HAP-1 (cell line): ENCODE results near the gene OSTF1.
A peak's percentile ranks its signal among the peaks of the same experiment; 100 is the strongest.

ENCODE experiments used
- DNase-seq, 2 experiments: peaks; one replicate each; pipeline ENCODE4 v3.0.0-alpha.2; 2016 to 2020; ENCODE audit warnings: low spot score in 2 of 2
- H3K27me3 ChIP-seq: fragments of 250-450 bp; sonication (Bioruptor Pico); 2 replicates; pipeline ENCODE4 v1.5.1; 2020; ENCODE audit warnings: low read depth, mild to moderate bottlenecking, moderate library complexity
- H3K36me3 ChIP-seq: fragments of 250-450 bp; sonication (Bioruptor Pico); replicated peaks from 2 replicates; pipeline ENCODE4 v1.5.1; 2020; ENCODE audit warnings: mild to moderate bottlenecking
- H3K4me1 ChIP-seq: fragments of 250-450 bp; sonication (Bioruptor Pico); 2 replicates; pipeline ENCODE4 v1.5.1; 2020; ENCODE audit warnings: mild to moderate bottlenecking
- H3K4me3 ChIP-seq: fragments of 250-450 bp; sonication (Bioruptor Pico); 2 replicates; pipeline ENCODE4 v1.5.1; 2020; ENCODE audit warnings: mild to moderate bottlenecking, moderate library complexity
- H3K9me3 ChIP-seq: fragments of 250-450 bp; sonication (Bioruptor Pico); 2 replicates; pipeline ENCODE4 v1.5.1; 2020; ENCODE audit warnings: mild to moderate bottlenecking, moderate library complexity
- in situ Hi-C: fragments of 300-500 bp; cut with MboI; formaldehyde crosslinking; loops from 3 replicates; pipeline ENCODE4 v1.14.3; 2020; ENCODE audit warnings: low sequenced_read_pairs, inconsistent platforms, mixed read lengths

The OSTF1 gene

GRCh38 chr9:75067894-75068293 is 20.4 kb upstream of the OSTF1 start:
- in situ Hi-C loops = no loop called here
- no peak for DNase-seq
- Histone ChIP-seq H3K27me3 (no peaks in the 10 kb centered on the region), H3K36me3 (no peaks in the 10 kb centered on the region), H3K4me3 (no peak overlapping the region), H3K4me1 (peaks cover 19% of the 10 kb centered on the region), H3K9me3 (no peaks in the 10 kb centered on the region)

- no peaks in the 10 kb centered on the region for H3K36me3 ChIP-seq
- DNase-seq = peak; percentile 28 to 97
- no peaks in the 10 kb centered on the region for H3K9me3 ChIP-seq
- H3K4me1 ChIP-seq = peaks cover 19% of the 10 kb centered on the region
- in situ Hi-C loops = no loop called here
- no peaks in the 10 kb centered on the region for H3K27me3 ChIP-seq
- no peak overlapping the region for H3K4me3 ChIP-seq
Observed at GRCh38 chr9:75069171-75069570, 19.1 kb upstream of the OSTF1 start.

GRCh38 chr9:75071530-75072122 is 16.7 kb upstream of the OSTF1 start:
- H3K4me1 ChIP-seq = peaks cover 19% of the 10 kb centered on the region
- H3K4me3 ChIP-seq = no peak overlapping the region
- no peak for DNase-seq
- H3K9me3 ChIP-seq = no peaks in the 10 kb centered on the region
- H3K36me3 ChIP-seq = no peaks in the 10 kb centered on the region
- in situ Hi-C loops = loop anchor here (10.0 kb wide), 4 partner anchors 47 to 197 kb away; partner anchors contain the start of genes C9orf40 and CARNMT1
- no peaks in the 10 kb centered on the region for H3K27me3 ChIP-seq

GRCh38 chr9:75072895-75073294 is 15.4 kb upstream of the OSTF1 start:
- Histone ChIP-seq H3K4me1 (peaks cover 19% of the 10 kb centered on the region), H3K9me3 (no peaks in the 10 kb centered on the region), H3K4me3 (no peak overlapping the region), H3K27me3 (no peaks in the 10 kb centered on the region), H3K36me3 (no peaks in the 10 kb centered on the region)
- DNase-seq = no peak
- in situ Hi-C loops = loop anchor here (10.0 kb wide), 4 partner anchors 48 to 198 kb away; partner anchors contain the start of genes C9orf40 and CARNMT1

GRCh38 chr9:75081632-75082031 is 6.7 kb upstream of the OSTF1 start:
- in situ Hi-C loops = no loop called here
- H3K9me3 ChIP-seq = no peaks in the 10 kb centered on the region
- H3K36me3 ChIP-seq = no peaks in the 10 kb centered on the region
- H3K27me3 ChIP-seq = no peaks in the 10 kb centered on the region
- no peak overlapping the region for H3K4me3 ChIP-seq
- DNase-seq = no peak
- H3K4me1 ChIP-seq = no peaks in the 10 kb centered on the region

GRCh38 chr9:75083188-75083970 is 4.9 kb upstream of the OSTF1 start:
- Histone ChIP-seq H3K4me1 (peaks cover 3% of the 10 kb centered on the region), H3K9me3 (no peaks in the 10 kb centered on the region), H3K4me3 (no peak overlapping the region), H3K36me3 (no peaks in the 10 kb centered on the region), H3K27me3 (no peaks in the 10 kb centered on the region)
- in situ Hi-C loops = no loop called here
- DNase-seq = no peak

- Histone ChIP-seq H3K4me3 (no peak overlapping the region), H3K4me1 (peaks cover 3% of the 10 kb centered on the region), H3K9me3 (no peaks in the 10 kb centered on the region), H3K36me3 (no peaks in the 10 kb centered on the region), H3K27me3 (no peaks in the 10 kb centered on the region)
- in situ Hi-C loops = no loop called here
- no peak for DNase-seq
Observed at GRCh38 chr9:75084081-75084672, 4.1 kb upstream of the OSTF1 start.

- in situ Hi-C loops = no loop called here
- Histone ChIP-seq H3K4me3 (no peak overlapping the region), H3K9me3 (no peaks in the 10 kb centered on the region), H3K27me3 (no peaks in the 10 kb centered on the region), H3K36me3 (no peaks in the 10 kb centered on the region), H3K4me1 (peaks cover 10% of the 10 kb centered on the region)
- DNase-seq = no peak
Observed at GRCh38 chr9:75085640-75086039, 2.7 kb upstream of the OSTF1 start.

- H3K27me3 ChIP-seq = no peaks in the 10 kb centered on the region
- in situ Hi-C loops = no loop called here
Observed at GRCh38 chr9:75086541-75087288, 1.6 kb upstream of the OSTF1 start.

GRCh38 chr9:75087289-75087823 is 958 bp upstream of the OSTF1 start:
- DNase-seq = no peak
- Histone ChIP-seq H3K4me3 (peak overlapping the region; percentile 90), H3K9me3 (no peaks in the 10 kb centered on the region), H3K4me1 (peaks cover 10% of the 10 kb centered on the region), H3K36me3 (no peaks in the 10 kb centered on the region), H3K27me3 (no peaks in the 10 kb centered on the region)
- in situ Hi-C loops = no loop called here

More at GRCh38 chr9:75086541-75087288, 1.6 kb upstream of the OSTF1 start:
- Histone ChIP-seq H3K36me3 (no peaks in the 10 kb centered on the region), H3K4me1 (peaks cover 10% of the 10 kb centered on the region), H3K4me3 (peak overlapping the region; percentile 90), H3K9me3 (no peaks in the 10 kb centered on the region)
- DNase-seq = no peak

GRCh38 chr9:75088646-75089372 is 495 bp downstream of the OSTF1 start:
- Histone ChIP-seq H3K4me3 (peak overlapping the region; percentile 94), H3K36me3 (no peaks in the 10 kb centered on the region)

GRCh38 chr9:75089373-75089766 is 1.1 kb downstream of the OSTF1 start:
- H3K36me3 ChIP-seq = no peaks in the 10 kb centered on the region
- no peak for DNase-seq
- H3K4me3 ChIP-seq = peak overlapping the region; percentile 94
- no peaks in the 10 kb centered on the region for H3K27me3 ChIP-seq
- peaks cover 19% of the 10 kb centered on the region for H3K4me1 ChIP-seq
- in situ Hi-C loops = no loop called here
- no peaks in the 10 kb centered on the region for H3K9me3 ChIP-seq

More at GRCh38 chr9:75088646-75089372, 495 bp downstream of the OSTF1 start:
- in situ Hi-C loops = no loop called here
- Histone ChIP-seq H3K9me3 (no peaks in the 10 kb centered on the region), H3K27me3 (no peaks in the 10 kb centered on the region), H3K4me1 (peaks cover 13% of the 10 kb centered on the region)
- peak; percentile 33 to 66 for DNase-seq

GRCh38 chr9:75090579-75090978 is 2.3 kb downstream of the OSTF1 start:
- no peak overlapping the region for H3K4me3 ChIP-seq

More at GRCh38 chr9:75090579-75090978, 2.3 kb downstream of the OSTF1 start:
- no peaks in the 10 kb centered on the region for H3K9me3 ChIP-seq
- in situ Hi-C loops = no loop called here
- DNase-seq = no peak
- no peaks in the 10 kb centered on the region for H3K27me3 ChIP-seq
- peaks cover 28% of the 10 kb centered on the region for H3K4me1 ChIP-seq
- no peaks in the 10 kb centered on the region for H3K36me3 ChIP-seq
